Measurements from ENCODE around the gene IGF1R. TPM values are rescaled to one million over a fixed set of nuclear protein-coding genes. Genes with fewer than 3 reads are reported as not detected.
"Not testable (repeated sequence)": the region's sequence is repeated elsewhere in the genome, so short reads cannot be mapped to it uniquely, and the experiment has no call there.

Gene IGF1R
- polyA plus RNA-seq, 1 experiment, result 21.6 TPM

DNA sequence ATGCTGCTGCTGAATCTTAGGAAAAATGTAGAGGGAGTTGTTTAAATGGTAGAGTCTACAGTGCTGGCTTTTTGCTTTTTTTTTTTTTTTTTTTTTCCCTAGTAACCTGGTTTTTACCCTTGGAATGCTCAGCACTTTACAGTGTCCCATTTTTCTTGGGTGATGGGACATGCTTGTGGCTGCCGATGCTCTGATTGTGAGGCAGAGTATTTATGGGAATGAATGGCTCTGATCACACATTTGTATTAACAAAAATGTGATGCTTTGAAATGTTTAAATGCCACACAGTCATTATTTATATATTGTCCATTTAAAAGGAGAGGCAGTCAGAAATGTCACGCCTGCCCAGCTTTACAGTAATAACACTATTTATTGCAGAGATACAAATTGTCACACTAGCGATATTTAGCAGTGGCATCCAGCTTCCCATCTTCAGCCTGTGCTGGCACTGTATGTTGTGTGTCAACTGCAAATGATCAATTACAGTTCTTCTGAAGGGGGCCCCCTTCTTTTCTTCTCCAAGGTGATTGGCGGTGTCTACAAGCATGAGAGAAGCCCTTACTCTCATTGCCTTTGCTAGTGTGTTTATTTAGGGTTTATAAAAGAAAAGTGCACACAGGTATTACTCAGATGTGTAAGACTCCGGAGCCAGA is 30.9 kb upstream of the IGF1R start:
- TF ChIP-seq, protein P1, sequence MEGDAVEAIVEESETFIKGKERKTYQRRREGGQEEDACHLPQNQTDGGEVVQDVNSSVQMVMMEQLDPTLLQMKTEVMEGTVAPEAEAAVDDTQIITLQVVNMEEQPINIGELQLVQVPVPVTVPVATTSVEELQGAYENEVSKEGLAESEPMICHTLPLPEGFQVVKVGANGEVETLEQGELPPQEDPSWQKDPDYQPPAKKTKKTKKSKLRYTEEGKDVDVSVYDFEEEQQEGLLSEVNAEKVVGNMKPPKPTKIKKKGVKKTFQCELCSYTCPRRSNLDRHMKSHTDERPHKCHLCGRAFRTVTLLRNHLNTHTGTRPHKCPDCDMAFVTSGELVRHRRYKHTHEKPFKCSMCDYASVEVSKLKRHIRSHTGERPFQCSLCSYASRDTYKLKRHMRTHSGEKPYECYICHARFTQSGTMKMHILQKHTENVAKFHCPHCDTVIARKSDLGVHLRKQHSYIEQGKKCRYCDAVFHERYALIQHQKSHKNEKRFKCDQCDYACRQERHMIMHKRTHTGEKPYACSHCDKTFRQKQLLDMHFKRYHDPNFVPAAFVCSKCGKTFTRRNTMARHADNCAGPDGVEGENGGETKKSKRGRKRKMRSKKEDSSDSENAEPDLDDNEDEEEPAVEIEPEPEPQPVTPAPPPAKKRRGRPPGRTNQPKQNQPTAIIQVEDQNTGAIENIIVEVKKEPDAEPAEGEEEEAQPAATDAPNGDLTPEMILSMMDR (IDR thresholded peaks at IDR 0.05; ENCODE audit: low read depth, low read length), result no peak
- DNase-seq (ENCODE audit: low read depth, low spot score), result no peak
- Histone ChIP-seq H3K9me3 (ENCODE audit: control insufficient read depth, insufficient read depth, low read length) (no peaks in the 10 kb centered on the region), H3K4me3 (ENCODE audit: low read depth, low read length) (no peak overlapping the region), H3K27me3 (ENCODE audit: control insufficient read depth, insufficient read depth, low read length) (peaks cover 21% of the 10 kb centered on the region), H3K27ac (ENCODE audit: low read depth, low read length) (no peak overlapping the region)
- POLR2A ChIA-PET, result no interaction called here
- CTCF ChIA-PET, result no interaction called here

DNA sequence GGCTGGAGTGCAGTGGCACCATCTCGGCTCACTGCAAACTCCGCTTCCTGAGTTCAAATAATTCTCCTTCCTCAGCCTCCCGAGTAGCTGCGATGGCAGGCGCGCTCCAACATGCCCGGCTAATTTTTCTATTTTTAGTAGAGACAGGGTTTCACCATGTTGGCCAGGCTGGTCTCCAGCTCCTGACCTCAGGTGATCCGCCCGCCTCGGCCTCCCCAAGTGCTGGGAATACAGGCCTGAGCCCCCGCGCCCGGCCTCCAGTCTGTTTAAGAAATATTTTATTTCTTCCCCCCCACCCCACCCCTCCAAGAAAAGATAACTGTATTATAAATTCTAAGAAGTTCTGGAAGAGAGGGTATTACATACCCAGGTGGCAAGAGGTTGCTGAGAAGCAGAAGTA is 29.8 kb upstream of the IGF1R start:
- H3K27ac ChIP-seq (ENCODE audit: low read depth, low read length); H3K9me3 ChIP-seq (ENCODE audit: control insufficient read depth, insufficient read depth, low read length); DNase-seq (ENCODE audit: low read depth, low spot score); POLR2A ChIA-PET; H3K4me3 ChIP-seq (ENCODE audit: low read depth, low read length); CTCF ChIA-PET: not testable (repeated sequence)
- H3K27me3 ChIP-seq (ENCODE audit: control insufficient read depth, insufficient read depth, low read length), result peaks cover 21% of the 10 kb centered on the region

DNA sequence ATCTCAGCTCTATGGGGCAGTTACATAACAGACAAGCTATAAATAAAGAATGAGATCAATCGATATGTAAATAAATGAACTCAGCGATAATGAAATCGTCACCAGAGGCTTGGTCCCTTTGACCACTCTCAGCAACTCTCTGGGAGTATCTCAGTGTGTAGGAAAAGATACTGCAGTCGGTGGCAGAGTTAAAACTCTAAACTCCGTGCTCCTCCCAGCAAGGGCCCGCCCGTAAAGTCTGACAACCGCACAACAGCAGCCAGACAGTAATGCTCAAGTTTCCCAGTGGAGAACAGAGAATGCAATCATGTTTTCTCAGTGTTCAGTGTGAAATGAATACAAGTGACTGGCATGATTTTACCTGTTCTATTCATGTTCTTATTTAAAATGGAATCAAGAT is 28.3 kb upstream of the IGF1R start:
- no peak for DNase-seq (ENCODE audit: low read depth, low spot score)
- TF ChIP-seq, protein P1 (IDR thresholded peaks at IDR 0.05; ENCODE audit: low read depth, low read length), result no peak
- Histone ChIP-seq H3K9me3 (ENCODE audit: control insufficient read depth, insufficient read depth, low read length) (no peaks in the 10 kb centered on the region), H3K27ac (ENCODE audit: low read depth, low read length) (no peak overlapping the region), H3K27me3 (ENCODE audit: control insufficient read depth, insufficient read depth, low read length) (peaks cover 16% of the 10 kb centered on the region), H3K4me3 (ENCODE audit: low read depth, low read length) (no peak overlapping the region)
- ChIA-PET POLR2A (no interaction called here), CTCF (interaction anchor here (1.0 kb wide), 1 partner anchor 231 kb away, joined by 4 read pairs; no protein-coding TSS in a partner anchor)

DNA sequence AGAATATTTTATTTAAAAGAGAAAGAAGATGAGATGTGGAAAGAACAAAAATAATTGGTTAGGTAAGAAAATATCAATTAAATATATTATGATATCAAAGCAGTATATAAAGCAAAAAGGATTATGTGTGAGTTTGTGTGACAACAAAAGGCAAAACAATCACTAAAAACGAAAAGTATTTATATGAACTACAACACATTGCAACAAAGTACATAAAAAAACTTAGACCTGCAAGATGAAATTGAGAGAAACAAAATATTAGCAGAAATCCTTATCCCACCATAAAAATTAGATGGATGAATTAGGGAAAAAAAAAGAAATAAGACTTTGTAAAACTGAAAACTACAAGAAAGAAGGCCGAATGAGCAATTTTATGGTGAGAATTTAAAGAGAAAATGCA is 27.3 kb upstream of the IGF1R start:
- POLR2A ChIA-PET, result no interaction called here
- DNase-seq (ENCODE audit: low read depth, low spot score), result no peak
- Histone ChIP-seq H3K27ac (ENCODE audit: low read depth, low read length) (no peak overlapping the region), H3K4me3 (ENCODE audit: low read depth, low read length) (no peak overlapping the region), H3K27me3 (ENCODE audit: control insufficient read depth, insufficient read depth, low read length) (peaks cover 21% of the 10 kb centered on the region), H3K9me3 (ENCODE audit: control insufficient read depth, insufficient read depth, low read length) (no peaks in the 10 kb centered on the region)
- TF ChIP-seq, protein P1 (IDR thresholded peaks at IDR 0.05; ENCODE audit: low read depth, low read length), result no peak
- CTCF ChIA-PET, result no interaction called here

DNA sequence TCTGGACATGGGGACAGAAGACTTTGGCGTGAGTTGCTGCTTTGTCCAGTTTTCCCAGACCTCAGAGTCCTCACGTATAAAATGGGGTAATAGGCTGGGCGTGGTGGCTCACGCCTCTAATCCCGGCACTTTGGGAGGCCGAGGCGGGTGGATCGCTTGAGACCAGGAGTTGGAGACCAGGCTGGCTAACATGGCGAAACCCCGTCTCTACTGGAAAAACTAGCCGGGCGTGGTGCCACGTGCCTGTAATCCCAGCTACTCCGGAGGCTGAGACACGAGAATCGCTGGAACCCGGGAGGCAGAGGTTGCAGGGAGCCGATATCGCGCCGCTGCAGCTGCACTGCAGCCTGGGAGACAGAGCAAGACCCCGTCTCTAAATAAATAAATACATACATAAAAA is 22.7 kb upstream of the IGF1R start:
- Histone ChIP-seq H3K27ac (ENCODE audit: low read depth, low read length) (no peak overlapping the region), H3K27me3 (ENCODE audit: control insufficient read depth, insufficient read depth, low read length) (peaks cover 6% of the 10 kb centered on the region), H3K4me3 (ENCODE audit: low read depth, low read length) (no peak overlapping the region), H3K9me3 (ENCODE audit: control insufficient read depth, insufficient read depth, low read length) (no peaks in the 10 kb centered on the region)
- no peak for DNase-seq (ENCODE audit: low read depth, low spot score)
- POLR2A ChIA-PET, result no interaction called here
- TF ChIP-seq, protein P1 (IDR thresholded peaks at IDR 0.05; ENCODE audit: low read depth, low read length), result no peak
- CTCF ChIA-PET, result no interaction called here

Measured in AG04450 (cell line).